ENCODE measurements around the gene SLC6A12.

SLC6A12 gene

GRCh38 chr12:229441-230191, 15.7 kb upstream of the SLC6A12 start:
- H3K4me1 ChIP-seq = peaks cover 11 to 20% (median 15%) of the 10 kb centered on the region in 10 experiments
- H3K27me3 ChIP-seq = no peaks in the 10 kb centered on the region
- H3K36me3 ChIP-seq = no peaks in the 10 kb centered on the region
- no peak for TF ChIP-seq Cebpa-rat (IDR thresholded peaks at IDR 0.05)
- H3K27ac ChIP-seq = no peak overlapping the region
- no peak overlapping the region for H3K4me2 ChIP-seq
- H3K9ac ChIP-seq = no peak overlapping the region
- no peak overlapping the region for H3K4me3 ChIP-seq
- H4K20me1 ChIP-seq = no peaks in the 10 kb centered on the region
- peaks cover 2 to 9% (median 6%) of the 10 kb centered on the region in 11 experiments; a peak in 20 of 22 replicates for H3K9me3 ChIP-seq (replicated peaks in 1 of 11)

- no peak overlapping the region for H3K9ac ChIP-seq
- H3K36me3 ChIP-seq = no peaks in the 10 kb centered on the region
- H3K4me3 ChIP-seq = no peak overlapping the region
- no peak overlapping the region for H3K4me2 ChIP-seq
- H3K27me3 ChIP-seq = no peaks in the 10 kb centered on the region
- H3K27ac ChIP-seq = no peak overlapping the region
- peaks cover 9 to 15% (median 12%) of the 10 kb centered on the region in 10 experiments for H3K4me1 ChIP-seq
- H4K20me1 ChIP-seq = no peaks in the 10 kb centered on the region
- no peak for TF ChIP-seq Cebpa-rat (IDR thresholded peaks at IDR 0.05)
- peaks cover 0 to 1% (median 0%) of the 10 kb centered on the region in 11 experiments; a peak in 1 of 22 replicates for H3K9me3 ChIP-seq (replicated peaks in 1 of 11)
Observed at GRCh38 chr12:228846-229200, 14.9 kb upstream of the SLC6A12 start.

- no peak for TF ChIP-seq Cebpa-rat (IDR thresholded peaks at IDR 0.05)
- no peaks in the 10 kb centered on the region for H4K20me1 ChIP-seq
- no peak overlapping the region for H3K9ac ChIP-seq
- H3K4me2 ChIP-seq = no peak overlapping the region
- no peaks in the 10 kb centered on the region for H3K27me3 ChIP-seq
- H3K27ac ChIP-seq = no peak overlapping the region
- no peaks in the 10 kb centered on the region for H3K36me3 ChIP-seq
- H3K4me3 ChIP-seq = no peak overlapping the region
- no peaks in the 10 kb centered on the region for H3K9me3 ChIP-seq (replicated peaks in 1 of 11)
- peaks cover 3 to 9% (median 5%) of the 10 kb centered on the region in 10 experiments for H3K4me1 ChIP-seq
Observed at GRCh38 chr12:227923-228845, 14.2 kb upstream of the SLC6A12 start.

- no peak overlapping the region for H3K9ac ChIP-seq
- no peak overlapping the region for H3K4me3 ChIP-seq
- no peak for TF ChIP-seq Cebpa-rat (IDR thresholded peaks at IDR 0.05)
- H4K20me1 ChIP-seq = no peaks in the 10 kb centered on the region
- no peaks in the 10 kb centered on the region for H3K27me3 ChIP-seq
- H3K4me2 ChIP-seq = no peak overlapping the region
- H3K36me3 ChIP-seq = no peaks in the 10 kb centered on the region
- peaks cover 0 to 1% (median 0%) of the 10 kb centered on the region in 10 experiments; a peak in 4 of 20 replicates for H3K4me1 ChIP-seq
- no peaks in the 10 kb centered on the region for H3K9me3 ChIP-seq (replicated peaks in 1 of 11)
- H3K27ac ChIP-seq = no peak overlapping the region
Observed at GRCh38 chr12:227286-227915, 13.4 kb upstream of the SLC6A12 start.

- Histone ChIP-seq H3K27me3 (no peaks in the 10 kb centered on the region), H3K4me1 (no peaks in the 10 kb centered on the region), H3K4me3 (no peak overlapping the region), H4K20me1 (no peaks in the 10 kb centered on the region), H3K9me3 (replicated peaks in 1 of 11) (no peaks in the 10 kb centered on the region), H3K4me2 (no peak overlapping the region), H3K36me3 (no peaks in the 10 kb centered on the region), H3K27ac (no peak overlapping the region), H3K9ac (no peak overlapping the region)
- TF ChIP-seq Cebpa-rat (IDR thresholded peaks at IDR 0.05) = no peak
Observed at GRCh38 chr12:226401-226800, 12.4 kb upstream of the SLC6A12 start.

GRCh38 chr12:225012-225411, 11.1 kb upstream of the SLC6A12 start:
- Histone ChIP-seq H3K36me3 (no peaks in the 10 kb centered on the region), H3K4me2 (no peak overlapping the region), H3K27me3 (no peaks in the 10 kb centered on the region), H3K4me1 (peaks cover 0 to 4% (median 0%) of the 10 kb centered on the region in 10 experiments; a peak in 2 of 20 replicates), H3K9ac (no peak overlapping the region), H4K20me1 (no peaks in the 10 kb centered on the region), H3K9me3 (replicated peaks in 1 of 11) (no peaks in the 10 kb centered on the region), H3K27ac (no peak overlapping the region), H3K4me3 (no peak overlapping the region)
- no peak for TF ChIP-seq Cebpa-rat (IDR thresholded peaks at IDR 0.05)

GRCh38 chr12:224330-224729, 10.4 kb upstream of the SLC6A12 start:
- no peaks in the 10 kb centered on the region for H3K9me3 ChIP-seq (replicated peaks in 1 of 11)
- H3K27me3 ChIP-seq = no peaks in the 10 kb centered on the region
- no peak for TF ChIP-seq Cebpa-rat (IDR thresholded peaks at IDR 0.05)
- no peak overlapping the region for H3K4me3 ChIP-seq
- peaks cover 0 to 11% (median 2%) of the 10 kb centered on the region in 10 experiments; a peak in 4 of 20 replicates for H3K4me1 ChIP-seq
- H3K27ac ChIP-seq = no peak overlapping the region
- H3K36me3 ChIP-seq = no peaks in the 10 kb centered on the region
- H3K9ac ChIP-seq = no peak overlapping the region
- no peak overlapping the region for H3K4me2 ChIP-seq
- no peaks in the 10 kb centered on the region for H4K20me1 ChIP-seq

GRCh38 chr12:223841-224240, 9.9 kb upstream of the SLC6A12 start:
- Histone ChIP-seq H3K4me1 (peaks cover 0 to 12% (median 2%) of the 10 kb centered on the region in 10 experiments; a peak in 4 of 20 replicates), H3K4me3 (no peak overlapping the region), H3K27me3 (no peaks in the 10 kb centered on the region), H3K4me2 (no peak overlapping the region), H3K9ac (no peak overlapping the region), H3K9me3 (replicated peaks in 1 of 11) (no peaks in the 10 kb centered on the region), H3K36me3 (no peaks in the 10 kb centered on the region), H3K27ac (no peak overlapping the region), H4K20me1 (no peaks in the 10 kb centered on the region)
- no peak for TF ChIP-seq Cebpa-rat (IDR thresholded peaks at IDR 0.05)

GRCh38 chr12:221736-222135, 7.8 kb upstream of the SLC6A12 start:
- TF ChIP-seq Cebpa-rat (IDR thresholded peaks at IDR 0.05) = no peak
- H3K27me3 ChIP-seq = no peaks in the 10 kb centered on the region
- no peak overlapping the region for H3K4me3 ChIP-seq
- no peaks in the 10 kb centered on the region for H4K20me1 ChIP-seq
- no peak overlapping the region for H3K4me2 ChIP-seq
- H3K9ac ChIP-seq = no peak overlapping the region
- no peak overlapping the region for H3K27ac ChIP-seq
- H3K36me3 ChIP-seq = no peaks in the 10 kb centered on the region
- peaks cover 0 to 12% (median 2%) of the 10 kb centered on the region in 10 experiments; a peak in 4 of 20 replicates for H3K4me1 ChIP-seq
- H3K9me3 ChIP-seq (replicated peaks in 1 of 11) = no peaks in the 10 kb centered on the region
